GM13977 (cell line): Measurements from ENCODE around the gene NR5A1.

ENCODE experiments used
- DNase-seq: peaks from one replicate; pipeline ENCODE4 v3.0.0; 2012; ENCODE audit warnings: low spot score
- CTCF ChIP-seq: IDR thresholded peaks from 2 replicates; pipeline ENCODE4 v1.5.1; 2012; ENCODE audit warnings: mild to moderate bottlenecking, control low read depth; ENCODE audit not compliant: insufficient read depth; ENCODE audit errors: extremely low read depth, missing control alignments
- in situ Hi-C: fragments of 300-500 bp; cut with MboI; formaldehyde crosslinking; loops from one replicate; pipeline ENCODE4 v1.12.0; 2022; ENCODE audit warnings: low sequenced_read_pairs, low pct_unique_long_range_greater_than_20kb, mixed read lengths, inconsistent platforms; ENCODE audit not compliant: unreplicated experiment

Gene NR5A1

DNA sequence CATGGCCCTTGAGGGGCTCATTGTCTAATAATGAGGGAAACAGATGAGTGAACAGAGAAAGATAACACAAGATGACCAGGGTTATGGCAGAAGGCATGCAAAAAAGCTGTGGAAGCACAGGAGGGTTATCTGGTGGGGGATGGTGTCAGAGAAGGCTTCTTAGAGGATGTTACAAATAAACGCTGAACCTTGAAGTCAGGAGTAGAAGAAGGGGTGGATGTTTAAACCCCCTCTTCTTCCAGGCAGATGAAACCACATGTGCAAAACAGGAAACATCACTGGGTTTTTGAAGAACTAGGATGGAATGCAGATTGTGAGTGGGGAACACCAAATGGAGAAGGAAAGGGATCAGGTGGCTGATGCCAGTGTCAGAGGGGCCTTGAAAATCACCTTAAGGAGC lies 41.8 kb upstream of the NR5A1 start:
- no peak for DNase-seq
- in situ Hi-C loops, result no loop called here
- TF ChIP-seq CTCF, result no peak

DNA sequence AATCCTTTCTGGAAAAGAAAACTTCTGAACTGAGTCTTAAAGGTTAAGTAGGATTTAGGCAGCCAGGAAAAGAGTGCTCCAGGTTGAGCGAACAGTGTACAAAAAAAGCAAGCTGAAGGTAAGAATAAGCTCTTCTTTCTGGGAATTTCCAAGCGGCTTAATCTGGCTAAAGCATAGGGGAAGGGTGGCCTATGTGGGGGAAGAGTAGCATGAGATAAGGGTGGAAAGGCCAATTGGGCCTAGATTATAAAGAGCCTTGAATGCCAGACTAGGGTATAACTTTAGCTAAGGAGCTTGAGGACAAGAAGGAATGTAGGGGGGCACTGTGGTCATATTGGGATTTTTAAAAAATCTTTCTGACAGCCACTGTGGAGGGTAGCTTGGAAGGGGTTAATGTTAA lies 37.3 kb upstream of the NR5A1 start:
- in situ Hi-C loops, result no loop called here
- TF ChIP-seq CTCF, result no peak
- DNase-seq, result no peak

DNA sequence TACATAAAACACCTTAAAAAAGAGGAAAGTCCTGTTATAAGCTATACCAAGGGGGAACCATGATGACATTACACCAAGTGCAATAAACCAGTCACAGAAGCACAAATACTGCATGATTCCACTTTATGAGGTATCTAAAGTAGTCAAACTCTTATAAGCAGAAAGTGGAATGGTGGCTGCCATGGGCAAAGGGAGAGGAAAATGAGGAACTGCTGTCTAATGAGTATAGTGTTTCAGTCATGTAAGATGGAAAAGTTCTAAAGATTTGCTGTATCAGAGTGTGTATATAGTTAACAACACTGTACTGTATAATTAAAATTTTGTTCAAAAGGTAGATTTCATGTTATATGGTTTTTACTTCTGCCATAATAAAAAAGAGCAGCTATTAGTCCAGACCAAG lies 34.6 kb upstream of the NR5A1 start:
- in situ Hi-C loops, result no loop called here
- DNase-seq, result no peak
- TF ChIP-seq CTCF, result no peak

- in situ Hi-C loops, result no loop called here
- no peak for TF ChIP-seq CTCF
- DNase-seq, result no peak
These were observed 30.7 kb upstream of the NR5A1 start for GRCh38 chr9:124537926-124538325.

DNA sequence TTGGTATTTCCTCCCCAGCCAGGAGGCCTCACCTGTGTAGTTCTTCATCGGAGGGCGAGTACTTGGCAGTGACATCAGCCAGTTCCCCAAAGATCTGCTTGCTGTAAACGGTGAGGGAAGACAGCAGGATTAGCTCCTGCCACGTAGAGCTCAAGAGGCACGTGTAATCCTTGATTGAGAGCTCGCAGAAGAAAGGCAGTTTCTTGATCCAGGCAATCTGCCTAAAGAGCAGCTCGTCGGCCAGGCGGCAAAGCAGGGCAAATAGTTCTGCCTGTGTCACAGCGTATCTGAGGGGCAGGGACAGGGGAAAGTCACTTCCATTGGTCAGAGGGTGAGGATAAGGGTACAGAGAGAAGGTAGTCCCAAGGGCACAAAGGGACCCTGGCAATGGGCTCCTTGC lies 28.6 kb upstream of the NR5A1 start:
- TF ChIP-seq CTCF, result no peak
- DNase-seq, result no peak
- in situ Hi-C loops, result no loop called here

- no peak for DNase-seq
- in situ Hi-C loops, result no loop called here
- TF ChIP-seq CTCF, result no peak
These were observed 25.7 kb upstream of the NR5A1 start for GRCh38 chr9:124532897-124533296.

DNA sequence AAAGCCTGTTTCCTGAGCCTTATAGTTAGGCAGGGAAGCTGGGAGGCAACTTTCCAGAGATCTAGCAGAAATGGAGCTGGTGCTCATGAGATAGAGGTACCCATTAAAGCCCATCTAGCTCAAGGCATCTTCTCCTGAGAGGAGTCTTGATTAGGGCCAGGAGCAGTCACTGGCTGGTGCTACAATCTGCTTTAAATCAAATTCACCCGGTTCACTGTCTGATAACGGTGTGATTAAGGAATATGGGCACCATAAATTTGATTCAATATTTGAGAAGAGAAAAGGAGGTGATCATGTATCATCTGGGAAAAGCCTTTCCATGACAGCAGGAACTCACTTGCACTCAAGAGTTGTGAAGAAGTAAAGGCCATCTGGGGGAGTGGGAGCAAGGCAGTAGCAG lies 23.9 kb upstream of the NR5A1 start:
- in situ Hi-C loops, result no loop called here
- DNase-seq, result no peak
- TF ChIP-seq CTCF, result no peak
